ENCODE results near the gene TTC7B. TPM values are rescaled to one million over a fixed set of nuclear protein-coding genes. Genes with fewer than 3 reads are reported as not detected.

Gene TTC7B
- total RNA-seq, 1 experiment from 2014 or later, result 70.6 TPM

DNA sequence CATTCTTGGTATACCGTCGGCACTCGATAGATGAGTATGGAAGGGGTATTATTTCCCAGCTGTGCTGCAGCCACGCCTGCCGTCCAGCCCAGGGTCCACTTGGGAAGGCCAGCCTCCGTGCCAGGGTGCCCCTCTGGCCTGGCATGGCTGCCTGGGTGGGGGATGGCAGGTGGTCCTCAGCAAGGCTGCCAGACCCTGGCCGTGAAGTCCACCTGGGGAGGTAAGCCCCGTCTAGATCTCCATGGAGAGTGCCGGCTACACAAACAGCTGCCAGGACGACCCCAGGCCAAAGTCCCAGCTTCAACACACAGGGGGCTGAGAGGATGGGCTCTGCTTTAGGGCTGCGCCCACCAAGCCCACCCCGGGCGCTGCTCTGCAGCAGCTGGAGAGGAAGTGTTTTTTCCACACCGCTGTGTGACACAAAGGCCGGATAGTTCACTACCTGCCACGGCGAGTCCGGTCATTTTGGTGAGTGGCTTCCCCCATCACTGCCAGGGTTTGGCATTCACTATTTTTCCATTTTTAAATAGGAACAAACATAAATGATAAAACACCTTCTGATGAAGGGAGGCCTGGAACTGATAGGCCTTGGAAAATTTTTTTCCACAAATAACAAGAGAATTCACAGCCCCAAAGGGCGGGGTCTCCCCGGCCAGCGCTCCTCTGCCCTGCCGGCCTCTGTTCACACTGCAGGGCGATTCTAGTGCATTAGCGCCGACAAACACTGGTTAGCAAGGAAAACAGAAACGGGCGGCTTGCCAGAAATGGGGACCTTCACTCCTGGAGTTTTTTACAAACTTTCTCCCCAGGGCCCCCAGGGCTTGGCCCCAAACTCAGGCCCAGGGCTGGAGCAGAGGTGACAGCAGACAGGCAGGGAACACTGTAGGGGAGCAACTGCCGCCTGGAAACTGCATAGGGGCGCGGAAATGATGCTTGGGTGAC, 257.9 kb downstream of the TTC7B start:
- no peaks in the 10 kb centered on the region for H3K9me3 ChIP-seq (ENCODE audit: control insufficient read depth in 1 of 2, insufficient read depth in 1 of 2, low read depth in 1 of 2, low read length in 2 of 2)
- H3K36me3 ChIP-seq (ENCODE audit: control insufficient read depth in 1 of 2, insufficient read depth in 2 of 2, low read length in 2 of 2), result no peaks in the 10 kb centered on the region
- ChIA-PET CTCF (no interaction called here), POLR2A (no interaction called here), RAD21 (ENCODE audit: low non-redundant PET in 1 of 2, low total read pairs in 2 of 2, uncharacterized antibody in 2 of 2, unreplicated experiment in 2 of 2) (no interaction called here)
- no peak for TF ChIP-seq ZBTB33 (IDR thresholded peaks at IDR 0.05; ENCODE audit: extremely low read depth, insufficient replicate concordance, low read length)
- TF ChIP-seq TCF7L2 (IDR thresholded peaks at IDR 0.05; ENCODE audit: borderline replicate concordance, extremely low read depth, insufficient read depth, insufficient read length), result no peak
- no peak for TF ChIP-seq CBX3 (IDR thresholded peaks at IDR 0.05; ENCODE audit: low read depth)
- TF ChIP-seq ELF1 (IDR thresholded peaks at IDR 0.05; ENCODE audit: borderline replicate concordance, low read depth), result no peak
- TF ChIP-seq ZNF274 (IDR thresholded peaks at IDR 0.05; ENCODE audit: low read depth, low read length), result no peak
- TF ChIP-seq POLR2A (IDR thresholded peaks at IDR 0.05; ENCODE audit: borderline replicate concordance, extremely low read depth, insufficient read depth, insufficient read length), result no peak
- no peak for TF ChIP-seq JUND (IDR thresholded peaks at IDR 0.05)
- TF ChIP-seq SP1 (IDR thresholded peaks at IDR 0.05; ENCODE audit: low read depth), result no peak
- no peak for TF ChIP-seq SIN3A (IDR thresholded peaks at IDR 0.05; ENCODE audit: low read depth)
- no peak for TF ChIP-seq SRF (IDR thresholded peaks at IDR 0.05; ENCODE audit: low read depth)
- H3K9ac ChIP-seq (ENCODE audit: low read length), result no peak overlapping the region
- no TSS peak for BruUV-seq (replicated peaks)
- no peaks in the 10 kb centered on the region for H3K4me1 ChIP-seq (ENCODE audit: control insufficient read depth in 1 of 2, insufficient read depth in 2 of 2, low read length in 2 of 2)
- no peaks in the 10 kb centered on the region for H3K27me3 ChIP-seq (ENCODE audit: insufficient read depth, low read length)
- ATAC-seq (no peak), DNase-seq (ENCODE audit: low read depth, low spot score) (no peak)
- H3K79me2 ChIP-seq (ENCODE audit: insufficient read depth, low read length), result no peaks in the 10 kb centered on the region
- no peak overlapping the region for H3K27ac ChIP-seq (ENCODE audit: low read depth, low read length)
- H4K20me1 ChIP-seq (ENCODE audit: insufficient read depth), result no peaks in the 10 kb centered on the region
- H3K4me2 ChIP-seq (ENCODE audit: low read length), result no peak overlapping the region
- intact Hi-C loops (cut with micrococcal nuclease), result no loop called here
- no peaks in the 10 kb centered on the region for H3K9me2 ChIP-seq (ENCODE audit: insufficient read depth)
- H3K4me3 ChIP-seq (replicated peaks in 1 of 2; ENCODE audit: low read depth in 1 of 2, low read length in 2 of 2), result no peak overlapping the region
- H2AFZ ChIP-seq (ENCODE audit: low read depth, low read length, poor library complexity, severe bottlenecking), result no peak overlapping the region
